NB4 (cell line): ENCODE measurements around the gene FNDC5.

ENCODE experiments used
- MYC ChIP-seq: IDR thresholded peaks from 2 replicates; pipeline ENCODE4 v1.6.1; 2011; ENCODE audit warnings: low read depth, low read length
- POLR2A ChIP-seq: IDR thresholded peaks from 2 replicates; pipeline ENCODE4 v1.6.1; 2011; ENCODE audit warnings: mild to moderate bottlenecking; ENCODE audit not compliant: insufficient read length; ENCODE audit errors: extremely low read depth
- TF ChIP-seq, protein P1 (sequence below): IDR thresholded peaks from one replicate; pipeline ENCODE4 v1.5.1; 2012; ENCODE audit warnings: low read depth, low read length
- TF ChIP-seq, protein P2 (sequence below): IDR thresholded peaks from 2 replicates; pipeline ENCODE4 v1.6.1; 2011; ENCODE audit warnings: low read depth, low read length

DNA sequence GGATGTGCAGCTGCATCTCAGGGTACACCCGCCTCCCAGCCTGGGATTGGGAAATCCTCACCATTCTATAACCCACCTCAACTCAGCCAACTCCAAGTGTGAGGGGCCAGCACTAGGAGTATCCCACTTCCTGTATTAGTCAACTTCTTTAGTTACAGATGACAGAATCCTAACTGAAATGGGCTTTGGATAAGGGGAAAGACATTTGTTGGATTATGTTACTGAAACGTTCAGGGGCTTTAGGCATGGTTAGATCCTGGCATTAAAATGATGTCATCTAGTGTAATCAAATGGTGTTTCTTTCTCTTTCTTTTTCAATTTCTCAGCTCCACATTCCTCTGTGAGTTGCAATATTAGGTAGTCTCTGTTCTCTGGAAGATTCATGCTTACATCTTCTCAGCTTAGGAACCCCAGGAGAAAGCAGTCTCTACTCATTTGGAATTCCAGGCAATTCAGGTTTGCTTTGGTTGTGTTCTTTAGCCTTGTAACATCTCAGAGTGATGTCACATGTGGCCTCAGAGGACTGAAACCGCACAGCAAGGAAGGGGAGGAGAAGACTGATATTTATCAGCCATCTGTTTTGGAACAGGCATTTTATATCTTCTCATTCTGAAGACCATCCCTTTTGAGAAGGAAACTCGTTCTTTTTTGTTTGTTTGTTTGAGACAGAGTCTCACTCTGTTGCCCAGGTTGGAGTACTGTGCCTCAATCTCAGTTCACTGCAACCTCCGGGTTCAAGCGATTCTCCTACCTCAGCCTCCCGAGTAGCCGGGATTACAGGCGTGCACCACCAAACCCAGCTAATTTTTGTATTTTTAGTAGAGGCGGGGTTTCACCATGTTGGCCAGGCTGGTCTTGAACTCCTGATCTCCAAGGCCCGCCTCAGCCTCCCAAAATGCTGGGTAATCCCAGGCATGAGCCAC lies 49.4 kb upstream of the FNDC5 start:
- TF ChIP-seq POLR2A, result no peak
- TF ChIP-seq, protein P1, sequence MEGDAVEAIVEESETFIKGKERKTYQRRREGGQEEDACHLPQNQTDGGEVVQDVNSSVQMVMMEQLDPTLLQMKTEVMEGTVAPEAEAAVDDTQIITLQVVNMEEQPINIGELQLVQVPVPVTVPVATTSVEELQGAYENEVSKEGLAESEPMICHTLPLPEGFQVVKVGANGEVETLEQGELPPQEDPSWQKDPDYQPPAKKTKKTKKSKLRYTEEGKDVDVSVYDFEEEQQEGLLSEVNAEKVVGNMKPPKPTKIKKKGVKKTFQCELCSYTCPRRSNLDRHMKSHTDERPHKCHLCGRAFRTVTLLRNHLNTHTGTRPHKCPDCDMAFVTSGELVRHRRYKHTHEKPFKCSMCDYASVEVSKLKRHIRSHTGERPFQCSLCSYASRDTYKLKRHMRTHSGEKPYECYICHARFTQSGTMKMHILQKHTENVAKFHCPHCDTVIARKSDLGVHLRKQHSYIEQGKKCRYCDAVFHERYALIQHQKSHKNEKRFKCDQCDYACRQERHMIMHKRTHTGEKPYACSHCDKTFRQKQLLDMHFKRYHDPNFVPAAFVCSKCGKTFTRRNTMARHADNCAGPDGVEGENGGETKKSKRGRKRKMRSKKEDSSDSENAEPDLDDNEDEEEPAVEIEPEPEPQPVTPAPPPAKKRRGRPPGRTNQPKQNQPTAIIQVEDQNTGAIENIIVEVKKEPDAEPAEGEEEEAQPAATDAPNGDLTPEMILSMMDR, result no peak
- TF ChIP-seq, protein P2, sequence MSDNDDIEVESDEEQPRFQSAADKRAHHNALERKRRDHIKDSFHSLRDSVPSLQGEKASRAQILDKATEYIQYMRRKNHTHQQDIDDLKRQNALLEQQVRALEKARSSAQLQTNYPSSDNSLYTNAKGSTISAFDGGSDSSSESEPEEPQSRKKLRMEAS, result no peak
- TF ChIP-seq MYC, result no peak
